Skin epidermis (tissue), 12 donors: ENCODE results near the gene EFNA2.
"Not testable (repeated sequence)": the region's sequence is repeated elsewhere in the genome, so short reads cannot be mapped to it uniquely, and the experiment has no call there.

ENCODE experiments used
- H3K27ac ChIP-seq, 21 experiments: fragments of 200-600 bp; sonication (generic) in 11 of 21; one replicate each; pipeline ENCODE4 v1.5.0; 2020; ENCODE audit warnings: mild to moderate bottlenecking in 3 of 21, inconsistent platforms in 2 of 21, moderate library complexity in 2 of 21
- H3K4me3 ChIP-seq, 7 experiments: fragments of 200-600 bp; sonication (generic) in 2 of 7; one replicate each; pipeline ENCODE4 v1.5.0; 2020; ENCODE audit warnings: inconsistent platforms in 2 of 7, mild to moderate bottlenecking in 2 of 7, moderate library complexity in 1 of 7

Gene EFNA2

DNA sequence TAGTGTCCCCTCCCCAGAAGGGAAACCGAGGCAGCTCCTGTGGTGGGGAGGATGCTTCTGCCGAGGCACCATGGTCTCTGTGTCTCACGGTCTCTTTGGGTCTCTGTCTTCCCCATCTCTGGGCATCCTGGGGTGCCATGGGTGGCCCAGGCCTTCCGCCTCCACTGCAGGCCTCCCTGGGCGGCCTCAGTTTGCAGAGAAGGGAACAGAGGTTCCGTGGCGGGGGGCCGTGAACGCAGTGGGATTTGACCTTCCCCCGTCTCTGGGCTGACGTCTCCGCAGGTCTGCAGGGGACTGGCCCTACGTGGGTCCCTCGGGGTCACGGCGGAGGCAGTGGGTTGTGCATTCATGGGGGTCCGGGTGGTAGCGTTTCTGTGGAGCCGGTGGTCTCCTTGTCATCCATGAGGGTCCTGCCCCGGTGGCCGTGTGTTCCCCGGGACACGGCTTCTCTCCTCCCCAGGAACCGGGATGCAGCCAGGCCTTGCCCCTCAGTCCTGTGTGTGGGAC is 4.6 kb downstream of the EFNA2 start:
- Histone ChIP-seq H3K4me3 (no peak overlapping the region), H3K27ac (no peak overlapping the region)

DNA sequence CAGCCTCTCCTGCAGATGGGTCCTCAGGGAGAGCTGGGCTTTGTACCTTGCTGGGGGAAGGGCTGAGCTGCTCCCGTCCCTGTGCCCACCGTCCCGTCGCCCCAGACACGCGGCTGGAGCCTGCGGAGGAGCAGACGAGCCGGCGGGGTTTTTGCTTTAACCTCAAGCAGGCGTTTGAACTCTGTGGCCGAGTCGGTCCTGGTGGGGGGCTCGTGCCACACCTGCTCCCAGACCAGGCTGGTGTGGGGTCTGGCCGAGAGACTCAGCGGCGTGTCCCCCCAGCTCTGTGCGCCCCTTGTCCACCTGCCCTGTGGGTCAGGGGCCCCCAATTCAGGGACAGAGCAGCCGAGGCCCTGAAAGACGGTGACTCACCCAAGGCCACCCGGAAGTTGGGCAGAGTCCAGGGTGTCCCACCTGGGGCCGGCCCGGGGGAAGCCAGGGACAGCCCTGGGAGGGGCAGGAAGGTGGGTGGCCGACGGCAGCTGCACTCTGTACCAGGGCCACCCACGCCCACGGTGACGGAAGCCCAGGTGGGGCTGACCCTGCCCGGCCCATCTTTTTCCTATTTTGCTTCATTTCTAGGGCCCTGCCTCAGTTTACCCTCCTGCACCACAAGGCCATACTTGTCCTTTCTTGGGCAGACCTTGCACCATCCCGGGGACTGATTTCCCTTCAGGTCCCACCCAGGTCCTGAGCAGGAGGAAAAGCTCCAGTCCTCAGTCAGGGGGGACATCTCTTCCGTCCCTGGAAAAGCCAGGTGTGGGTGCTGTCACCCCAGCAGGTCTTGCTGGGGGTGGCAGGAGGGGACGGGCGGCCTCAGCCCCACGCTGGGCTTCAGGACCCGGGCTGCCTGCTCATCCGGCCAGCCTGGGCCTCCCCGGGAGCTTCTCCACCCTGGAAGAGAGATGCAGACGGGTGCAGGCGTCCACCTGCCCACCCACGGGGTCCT is 5.3 kb downstream of the EFNA2 start:
- no peak overlapping the region for H3K27ac ChIP-seq
- no peak overlapping the region for H3K4me3 ChIP-seq

DNA sequence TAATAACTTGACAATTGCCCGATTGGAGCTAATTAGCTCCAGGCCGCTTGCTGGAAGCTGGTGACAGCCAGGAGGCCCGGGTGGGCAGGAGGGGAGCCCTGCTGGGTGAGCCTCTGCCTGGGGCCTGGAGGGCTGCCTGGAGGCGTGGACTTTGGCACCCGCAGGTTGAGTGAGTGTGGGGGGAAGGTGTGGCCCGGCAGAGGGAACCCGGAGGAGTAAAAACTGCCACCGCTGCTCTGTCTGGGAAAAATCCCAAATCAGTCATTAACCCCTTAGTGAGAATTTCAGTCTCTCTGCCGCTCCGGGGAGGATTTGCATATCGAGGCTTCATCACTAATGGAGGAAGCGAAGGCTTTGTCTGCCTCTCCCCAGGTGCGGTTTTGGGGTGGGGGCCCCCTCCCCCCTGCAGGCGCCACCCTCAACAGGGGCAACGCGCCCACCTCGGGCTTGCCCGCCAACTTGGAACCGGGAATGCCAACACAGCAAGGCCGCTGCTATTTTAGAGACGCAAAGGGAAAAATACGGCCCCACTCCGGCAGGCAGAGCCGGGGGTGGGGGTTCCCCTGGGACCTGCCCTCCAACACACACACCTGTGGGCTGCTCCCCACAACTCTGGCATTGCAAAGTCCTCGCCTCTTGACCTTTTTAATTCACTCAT is 6.2 kb downstream of the EFNA2 start:
- H3K27ac ChIP-seq, result no peak overlapping the region
- H3K4me3 ChIP-seq, result no peak overlapping the region

DNA sequence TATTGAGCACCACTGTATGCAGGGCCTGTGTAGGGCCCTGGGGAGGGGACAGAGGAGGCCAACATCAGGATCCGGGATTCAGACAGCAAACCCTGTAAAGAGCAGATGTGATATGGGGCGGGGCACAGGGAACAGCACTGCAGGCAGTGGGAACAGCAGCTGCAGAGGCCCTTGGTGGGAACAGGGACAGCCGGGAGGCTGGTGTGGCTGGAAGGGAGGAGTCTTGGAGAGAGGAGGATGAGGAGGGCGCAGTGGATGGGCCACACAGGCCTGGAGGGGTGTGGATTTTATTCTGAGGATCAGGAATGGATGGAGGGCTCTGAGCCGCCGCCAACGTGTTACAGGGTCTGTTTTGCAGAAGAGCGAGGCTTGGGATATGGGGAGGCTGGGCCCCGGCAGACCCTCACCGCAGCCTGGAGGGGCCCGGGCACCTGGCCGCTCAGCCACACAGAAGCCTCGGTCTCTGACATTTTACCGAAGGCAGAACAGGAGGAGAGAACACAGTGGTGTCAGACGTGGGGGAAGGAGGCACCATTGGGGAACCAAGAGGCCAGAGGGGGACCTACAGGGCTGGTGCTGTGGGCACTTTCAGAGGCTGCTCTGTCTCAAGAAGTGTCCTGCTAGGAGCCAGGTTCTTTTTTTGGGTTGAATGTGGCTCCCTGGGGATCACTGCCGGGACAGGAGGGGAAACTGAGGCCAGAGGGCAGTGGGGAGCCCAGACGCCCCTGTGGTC is 6.9 kb downstream of the EFNA2 start:
- H3K4me3 ChIP-seq, result no peak overlapping the region
- H3K27ac ChIP-seq, result no peak overlapping the region

DNA sequence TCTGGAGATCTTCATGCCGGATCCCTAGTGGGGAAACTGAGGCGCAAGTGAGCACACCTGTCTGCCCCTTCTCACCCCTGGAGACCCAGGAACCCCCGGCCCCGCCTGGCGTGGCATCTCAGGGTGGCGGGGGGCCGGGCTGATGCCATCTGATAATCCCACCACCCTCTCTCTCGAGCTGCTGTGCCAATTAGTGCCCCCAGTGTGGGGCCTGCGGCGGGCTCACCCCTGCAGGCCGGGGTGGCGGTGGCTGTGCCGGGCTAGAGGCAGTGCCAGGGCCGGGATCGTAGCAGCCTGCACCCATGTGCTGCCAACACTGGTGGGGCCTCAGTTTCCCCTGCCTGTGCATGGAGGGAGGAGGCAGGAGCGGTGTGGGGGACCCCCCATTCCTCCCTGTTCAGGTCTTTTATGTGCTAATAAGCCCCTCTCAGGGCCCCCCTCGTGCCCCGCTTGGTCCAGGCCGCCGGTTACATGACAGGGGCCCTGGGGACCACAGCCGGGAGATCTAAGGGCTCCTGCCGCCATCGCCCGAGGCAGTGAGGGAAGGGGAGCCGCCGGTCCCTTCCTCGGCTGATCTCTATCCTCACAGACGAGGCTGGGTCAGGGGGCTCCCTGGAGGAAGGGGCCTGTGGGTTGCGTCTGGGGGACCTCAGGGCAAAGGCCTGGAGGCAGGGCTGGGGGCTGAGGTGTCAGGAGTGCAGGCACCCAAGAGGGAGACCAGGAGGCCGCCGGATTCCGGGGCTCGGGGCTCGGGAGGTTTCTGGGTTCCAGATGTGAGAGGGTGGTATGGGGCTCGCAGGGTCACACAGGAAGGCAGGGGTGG is 8.3 kb downstream of the EFNA2 start:
- Histone ChIP-seq H3K27ac (no peak overlapping the region), H3K4me3 (no peak overlapping the region)

DNA sequence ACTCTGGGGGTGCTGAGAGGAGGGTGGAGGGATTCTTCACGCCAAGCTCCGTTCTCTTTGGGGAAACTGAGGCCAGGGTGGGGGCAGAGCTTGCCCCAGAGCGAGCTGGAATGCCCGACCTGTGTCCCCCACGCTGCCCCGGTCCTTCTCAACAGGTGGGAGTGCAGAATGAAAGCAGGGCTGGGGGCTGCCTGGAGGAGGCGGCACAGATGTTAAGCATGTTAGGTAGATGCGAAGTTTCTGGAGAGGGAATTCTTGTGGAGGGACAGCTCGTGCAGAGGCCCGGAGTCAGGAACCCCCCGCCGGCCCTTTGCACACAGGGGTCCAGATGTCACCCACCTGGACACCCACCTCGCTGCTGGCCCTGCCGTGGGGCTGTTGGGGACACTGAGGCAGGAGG is 9.0 kb downstream of the EFNA2 start:
- H3K27ac ChIP-seq, result no peak overlapping the region

DNA sequence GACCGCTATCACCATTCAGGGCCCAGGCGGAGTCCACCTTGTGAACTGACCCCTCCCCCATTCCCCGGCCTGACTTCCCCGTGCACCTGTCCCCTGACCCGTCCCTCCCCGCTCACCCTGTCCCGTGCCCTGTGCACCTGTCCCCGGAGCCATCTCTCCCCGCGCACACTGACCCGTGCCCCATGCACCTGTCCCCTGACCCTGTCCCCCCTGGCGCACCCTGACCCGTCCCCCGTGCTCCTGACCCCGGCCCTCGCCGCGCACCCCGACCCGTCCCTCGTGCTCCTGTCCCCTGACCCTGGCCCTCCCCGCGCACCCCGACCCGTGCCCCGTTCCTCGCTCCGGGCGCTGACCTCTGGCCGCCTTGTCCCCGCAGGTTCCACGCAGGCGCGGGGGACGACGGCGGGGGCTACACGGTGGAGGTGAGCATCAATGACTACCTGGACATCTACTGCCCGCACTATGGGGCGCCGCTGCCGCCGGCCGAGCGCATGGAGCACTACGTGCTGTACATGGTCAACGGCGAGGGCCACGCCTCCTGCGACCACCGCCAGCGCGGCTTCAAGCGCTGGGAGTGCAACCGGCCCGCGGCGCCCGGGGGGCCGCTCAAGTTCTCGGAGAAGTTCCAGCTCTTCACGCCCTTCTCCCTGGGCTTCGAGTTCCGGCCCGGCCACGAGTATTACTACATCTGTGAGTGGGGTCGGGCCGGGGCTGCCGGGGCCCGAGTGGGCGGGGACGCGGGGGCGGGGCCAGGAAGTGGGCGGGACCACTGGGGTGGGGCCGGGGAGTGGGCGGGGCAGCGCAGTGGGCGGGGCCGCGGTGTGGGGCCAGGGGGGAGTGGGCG is 9.7 kb downstream of the EFNA2 start:
- Histone ChIP-seq H3K27ac (no peak overlapping the region), H3K4me3 (no peak overlapping the region)

More for the DNA sequence above, 9.0 kb downstream of the EFNA2 start:
- no peak overlapping the region for H3K4me3 ChIP-seq

DNA sequence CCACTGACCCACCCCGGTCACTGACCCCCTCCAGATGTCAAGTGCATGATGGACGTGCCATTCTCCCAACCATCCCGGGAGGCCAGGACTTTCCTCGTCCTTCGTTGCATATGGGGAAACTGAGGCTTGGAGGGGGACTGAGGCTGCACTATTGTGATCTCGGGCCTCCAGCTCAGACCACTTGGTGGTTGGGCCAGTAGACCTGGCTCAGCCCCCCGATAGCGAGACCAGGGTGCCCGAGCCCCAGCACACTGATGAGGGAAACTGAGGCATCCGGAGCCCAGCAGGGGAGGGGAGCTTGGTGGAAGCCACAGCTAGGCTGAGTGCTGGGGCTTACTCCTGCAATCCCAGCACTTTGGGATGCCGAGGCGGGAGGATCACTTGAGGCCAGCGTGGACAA is 10.4 kb downstream of the EFNA2 start:
- no peak overlapping the region for H3K4me3 ChIP-seq
- no peak overlapping the region for H3K27ac ChIP-seq

DNA sequence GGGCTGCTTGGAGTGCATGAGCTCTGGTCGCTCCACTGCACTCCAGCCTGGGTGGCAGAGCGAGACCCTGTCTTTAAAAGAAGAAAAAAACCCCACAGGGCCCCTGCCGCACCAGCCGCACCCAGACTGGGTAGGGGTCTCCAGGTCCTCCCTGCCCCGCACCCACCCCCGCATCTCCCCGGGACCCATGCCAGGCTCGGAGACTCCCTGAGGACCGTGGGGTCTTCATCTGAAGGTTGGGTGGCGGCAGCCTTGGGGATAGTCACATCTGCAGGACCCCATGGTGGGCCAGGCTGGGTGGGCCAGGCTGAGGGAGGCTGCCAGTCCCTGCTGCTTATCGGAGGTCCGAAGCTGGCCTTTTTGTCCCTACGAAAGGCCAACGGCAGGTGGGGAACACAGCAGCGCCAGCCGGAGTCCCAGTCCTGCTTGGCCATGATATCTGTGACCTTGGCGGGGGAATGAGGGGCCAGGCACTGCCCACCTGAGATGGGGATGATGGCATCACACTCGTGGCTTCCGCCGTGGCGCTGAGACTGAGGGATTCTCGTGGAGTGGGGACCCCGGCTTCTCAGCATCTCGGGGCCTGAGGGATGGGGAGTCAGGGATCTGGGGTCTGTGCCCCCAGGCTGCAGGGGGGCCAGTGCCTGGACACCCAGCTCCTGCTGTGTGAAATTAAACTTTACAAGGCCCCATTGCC is 11.1 kb downstream of the EFNA2 start:
- Histone ChIP-seq H3K27ac (no peak overlapping the region), H3K4me3 (no peak overlapping the region)

DNA sequence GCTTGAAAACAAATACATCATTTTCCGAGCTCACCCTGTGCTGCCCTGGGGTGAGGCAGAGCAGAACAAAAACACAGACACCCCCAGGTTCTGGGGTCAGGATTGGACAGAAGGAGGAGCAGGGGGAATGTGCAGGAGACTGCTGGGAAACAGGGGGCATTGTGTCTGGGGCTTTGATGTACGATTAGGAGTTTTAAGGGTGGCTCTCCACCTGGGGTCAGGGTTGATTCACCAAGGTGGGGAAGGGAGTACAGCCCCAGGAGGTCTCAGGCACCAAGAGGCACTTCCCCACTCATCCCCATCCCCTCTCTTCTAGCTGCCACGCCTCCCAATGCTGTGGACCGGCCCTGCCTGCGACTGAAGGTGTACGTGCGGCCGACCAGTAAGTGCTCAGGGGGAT is 12.6 kb downstream of the EFNA2 start:
- H3K27ac ChIP-seq, result no peak overlapping the region
- H3K4me3 ChIP-seq, result no peak overlapping the region

DNA sequence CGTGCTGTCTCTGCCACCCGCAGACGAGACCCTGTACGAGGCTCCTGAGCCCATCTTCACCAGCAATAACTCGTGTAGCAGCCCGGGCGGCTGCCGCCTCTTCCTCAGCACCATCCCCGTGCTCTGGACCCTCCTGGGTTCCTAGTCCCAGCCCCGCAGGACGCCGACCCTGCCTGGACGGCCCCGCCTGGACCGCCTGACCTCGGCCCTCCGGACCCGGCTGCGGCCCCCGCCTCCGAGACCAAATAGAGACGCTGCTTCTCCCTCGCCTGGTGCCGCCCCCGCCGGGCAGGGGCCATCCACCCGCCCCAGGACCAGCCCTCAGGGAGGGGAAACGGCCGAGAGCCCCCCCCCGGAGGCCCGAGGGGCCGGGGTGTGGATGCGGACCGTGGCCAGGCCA is 14.1 kb downstream of the EFNA2 start:
- no peak overlapping the region for H3K27ac ChIP-seq
- no peak overlapping the region for H3K4me3 ChIP-seq

DNA sequence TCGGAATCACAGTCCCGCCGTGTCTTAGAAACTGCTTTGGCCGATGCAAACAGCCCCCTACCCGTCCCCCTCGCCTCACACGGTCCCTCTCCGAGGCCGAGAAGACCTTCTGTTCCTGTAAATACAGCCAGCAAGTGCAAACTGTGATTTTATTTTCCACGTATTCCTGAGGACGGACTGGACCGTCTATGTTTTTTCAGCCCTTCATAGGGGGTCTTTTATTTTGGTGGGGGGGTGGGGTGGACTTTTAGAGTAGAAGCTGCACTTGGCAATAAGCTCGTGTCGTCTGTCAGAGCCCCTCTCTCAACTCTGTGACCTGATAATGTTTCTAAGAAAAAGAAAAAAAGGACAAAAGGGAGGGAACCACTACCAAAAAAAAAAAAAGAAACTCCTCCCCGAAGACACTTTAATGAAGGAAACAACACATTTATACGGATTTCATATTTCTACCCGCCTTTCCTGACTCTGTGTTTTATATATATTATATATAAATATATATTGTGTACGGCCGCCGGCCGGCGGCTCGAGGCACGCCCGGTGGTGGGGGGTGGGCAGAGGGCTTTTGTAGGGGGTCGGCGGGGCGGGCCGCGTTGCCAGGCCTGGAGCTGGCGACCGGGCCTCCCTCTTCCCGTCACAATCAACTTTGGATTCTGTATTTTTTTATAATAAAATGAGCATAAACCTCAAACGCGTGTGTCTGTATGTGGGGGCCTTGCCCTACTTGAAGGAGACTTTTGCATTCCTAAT is 15.2 kb downstream of the EFNA2 start:
- Histone ChIP-seq H3K27ac (no peak overlapping the region), H3K4me3 (no peak overlapping the region)

DNA sequence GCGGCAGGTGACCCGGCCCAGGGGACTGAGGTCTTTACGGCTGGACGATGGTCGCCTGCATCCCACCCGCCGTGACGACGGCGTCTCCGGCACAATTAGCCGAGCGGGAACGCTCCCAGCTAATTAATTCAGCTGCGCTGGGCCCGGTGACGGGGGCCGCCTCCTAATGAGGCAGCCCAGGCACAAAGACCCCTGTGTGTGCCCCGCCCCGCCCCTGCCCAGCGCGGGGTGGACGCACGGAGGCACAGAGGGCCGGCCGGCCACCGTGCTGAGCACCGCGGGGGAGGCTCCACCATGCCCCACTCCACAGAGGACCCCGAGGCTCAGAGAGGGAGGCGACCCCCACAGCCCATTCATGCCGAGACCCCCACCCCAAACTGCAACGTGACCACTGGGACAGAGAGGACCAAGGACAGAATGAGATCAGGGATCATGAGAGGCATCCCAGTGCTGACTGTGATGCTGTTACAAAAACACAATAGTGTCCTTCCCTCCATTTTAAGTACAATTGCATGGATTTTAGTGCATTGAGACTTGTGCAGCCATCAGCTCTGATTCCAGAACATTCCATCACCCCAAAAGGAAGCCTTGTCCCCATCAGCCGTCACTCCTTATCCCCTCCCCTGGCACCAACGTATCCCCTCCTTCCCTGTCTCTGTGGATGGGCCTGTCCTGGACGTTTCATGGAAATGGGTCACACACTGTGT is 17.0 kb downstream of the EFNA2 start:
- no peak overlapping the region for H3K27ac ChIP-seq
- H3K4me3 ChIP-seq, result no peak overlapping the region

DNA sequence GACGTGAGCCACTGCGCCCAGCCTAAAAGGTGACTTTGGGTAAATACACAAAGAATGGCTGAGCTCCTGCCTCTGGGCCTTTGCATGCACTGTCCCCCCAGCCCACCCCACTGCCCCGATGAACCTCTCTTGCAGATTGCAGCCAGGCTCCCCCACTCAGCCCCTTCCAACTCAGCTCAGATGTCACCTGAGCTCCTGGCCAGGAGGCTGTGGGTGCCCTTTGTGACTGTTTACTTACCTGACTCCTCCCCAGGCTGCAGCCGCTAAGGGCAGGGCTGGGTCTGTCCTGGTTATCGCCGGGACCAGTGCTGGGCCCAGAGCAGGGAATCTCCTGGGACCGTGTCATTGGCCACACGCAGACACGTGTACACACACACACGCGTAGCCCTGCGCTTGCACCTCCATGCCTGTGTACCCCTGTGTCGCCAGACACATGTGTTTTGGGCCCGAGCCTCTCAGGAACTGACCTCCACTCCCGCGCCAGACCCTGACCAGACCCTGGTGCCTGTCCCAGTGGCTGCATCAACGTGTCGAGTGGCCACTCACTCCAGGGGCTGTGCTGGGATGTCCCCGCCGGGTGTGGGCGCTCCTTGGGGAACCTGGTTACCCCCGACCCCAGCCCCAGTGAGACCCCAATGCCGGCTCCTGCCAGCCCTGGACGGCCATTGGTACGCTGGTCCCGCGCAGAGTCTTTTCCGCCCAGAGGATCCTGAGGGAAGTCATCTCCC is 18.7 kb downstream of the EFNA2 start:
- H3K27ac ChIP-seq, result no peak overlapping the region
- H3K4me3 ChIP-seq, result no peak overlapping the region

DNA sequence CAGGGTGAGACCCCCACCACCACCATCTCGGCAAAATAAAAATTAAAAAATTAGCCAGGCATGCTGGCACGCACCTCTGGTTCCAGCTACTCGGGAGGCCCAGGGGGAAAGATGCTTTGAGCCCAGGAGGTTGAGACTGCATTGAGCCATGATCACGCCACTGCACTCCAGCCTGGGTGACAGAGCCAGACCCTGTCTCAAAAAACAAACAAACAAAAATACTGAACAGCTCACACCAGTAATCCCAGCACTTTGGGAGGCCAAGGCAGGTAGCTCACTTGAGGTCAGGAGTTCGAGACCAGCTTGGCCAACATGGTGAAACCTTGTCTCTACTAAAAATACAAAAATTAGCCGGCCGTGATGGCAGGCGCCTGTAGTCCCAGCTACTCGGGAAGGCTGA is 19.7 kb downstream of the EFNA2 start:
- not testable (repeated sequence) for H3K4me3 ChIP-seq

DNA sequence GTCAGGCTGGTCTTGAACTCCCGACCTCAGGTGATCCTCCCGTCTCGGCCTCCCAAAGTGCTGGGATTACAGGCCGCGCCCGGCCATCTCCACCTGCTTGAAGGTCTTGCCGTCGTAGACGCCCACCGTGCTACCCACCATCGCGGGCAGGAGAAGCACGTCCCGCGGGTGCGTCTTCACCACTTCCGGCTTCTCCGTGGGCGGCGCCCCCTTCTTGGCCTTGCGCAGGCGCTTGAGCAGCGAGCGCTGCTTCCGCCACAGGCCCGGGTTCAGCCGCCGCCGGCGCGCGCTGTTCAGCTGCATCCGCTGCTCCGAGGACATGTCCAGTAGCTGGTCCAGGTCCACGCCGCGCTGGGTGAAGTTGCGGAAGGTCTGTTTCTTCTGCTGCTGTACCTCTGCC is 21.6 kb downstream of the EFNA2 start:
- Histone ChIP-seq H3K27ac (no peak overlapping the region), H3K4me3 (no peak overlapping the region)

More for the DNA sequence above, 19.7 kb downstream of the EFNA2 start:
- not testable (repeated sequence) for H3K27ac ChIP-seq
